Kidney (tissue), 14 donors: ENCODE measurements around the gene ZNF644. TPM values are rescaled to one million over a fixed set of nuclear protein-coding genes. Genes with fewer than 3 reads are reported as not detected.

ENCODE experiments used
- DNase-seq, 5 donors: peaks; one replicate each; pipeline ENCODE4 v3.0.0-alpha.2; 2013 to 2020
- FAIRE-seq: peaks from 2 replicates; lab custom pipeline; 2012; peaks lifted over from hg19 to GRCh38; lab: Jason Lieb, UNC
- H3K27ac ChIP-seq, 2 donors: one replicate each; pipeline ENCODE4 v1.7.0; 2013; ENCODE audit warnings: low read depth in 2 of 2, low read length in 2 of 2, inconsistent platforms in 1 of 2
- H3K27me3 ChIP-seq: one replicate; pipeline ENCODE4 v1.7.1; 2013; ENCODE audit warnings: low read length, inconsistent platforms; ENCODE audit not compliant: control insufficient read depth, insufficient read depth
- H3K36me3 ChIP-seq, 3 donors: one replicate each; pipeline versions ENCODE4 v1.7.0 to v1.7.1; 2013; ENCODE audit warnings: low read length in 3 of 3, control low read depth in 1 of 3, inconsistent platforms in 1 of 3; ENCODE audit not compliant: insufficient read depth in 3 of 3, control insufficient read depth in 2 of 3
- H3K4me1 ChIP-seq, 3 donors: one replicate each; pipeline versions ENCODE4 v1.7.0 to v1.7.1; 2013; ENCODE audit warnings: low read length in 3 of 3, inconsistent platforms in 1 of 3, low read depth in 1 of 3; ENCODE audit not compliant: control insufficient read depth in 2 of 3, insufficient read depth in 2 of 3
- H3K4me3 ChIP-seq, 3 donors: one replicate each; pipeline versions ENCODE4 v1.7.0 to v1.8.1; 2013; ENCODE audit warnings: low read length in 3 of 3, control low read depth in 1 of 3, inconsistent platforms in 1 of 3
- H3K9ac ChIP-seq, 3 donors: one replicate each; pipeline versions ENCODE4 v1.7.0 to v1.7.1; 2013; ENCODE audit warnings: low read length in 3 of 3, control low read depth in 1 of 3, inconsistent platforms in 1 of 3
- H3K9me3 ChIP-seq, 3 donors: one replicate each; pipeline versions ENCODE4 v1.7.0 to v1.7.1; 2013; ENCODE audit warnings: low read length in 3 of 3, control low read depth in 1 of 3, inconsistent platforms in 1 of 3; ENCODE audit not compliant: control insufficient read depth in 2 of 3, insufficient read depth in 1 of 3
- intact Hi-C: fragments of 100-400 bp; cut with DNase I; formaldehyde crosslinking; loops from one replicate; pipeline ENCODE4 v1.11.1; 2022
- polyA plus RNA-seq: library from polyadenylated mRNA; stranded (reverse); fragments of 350-450 nt; fragmentation: Illumina TruSeq; extraction: RNeasy Lipid Tissue Mini Kit (QIAGEN cat#74804); gene quantifications from one replicate; pipeline ENCODE4 v1.2.3, GENCODE V29; 2014; ENCODE audit warnings: low read depth, low replicate concordance; ENCODE audit not compliant: insufficient read depth
- total RNA-seq: library from RNA; stranded (reverse); fragmentation: NEBNext Ultra II Directional; extraction: Animal tissue kit (Norgen Biotek cat#: 25700); gene quantifications from one replicate; pipeline ENCODE4 v1.2.1, GENCODE V29; 2021
- TF ChIP-seq, protein P1 (sequence below): IDR thresholded peaks from 3 replicates; pipeline ENCODE4 v1.5.1; 2012; ENCODE audit warnings: mild to moderate bottlenecking, moderate library complexity, borderline replicate concordance; ENCODE audit not compliant: insufficient read depth; ENCODE audit errors: extremely low read depth
- donor health status: control.
- donor health status: control.
- donor health status: control.
- donor health status: control.
- donor health status: control.
- donor health status: DM: yes; HTN: yes; CAD: no.
- donor health status: Normal renal cell carcinoma (clear cell type).

Gene ZNF644
- total and polyA plus RNA-seq, 2 donors from 2014 or later: 10.5 to 60.4 TPM

DNA sequence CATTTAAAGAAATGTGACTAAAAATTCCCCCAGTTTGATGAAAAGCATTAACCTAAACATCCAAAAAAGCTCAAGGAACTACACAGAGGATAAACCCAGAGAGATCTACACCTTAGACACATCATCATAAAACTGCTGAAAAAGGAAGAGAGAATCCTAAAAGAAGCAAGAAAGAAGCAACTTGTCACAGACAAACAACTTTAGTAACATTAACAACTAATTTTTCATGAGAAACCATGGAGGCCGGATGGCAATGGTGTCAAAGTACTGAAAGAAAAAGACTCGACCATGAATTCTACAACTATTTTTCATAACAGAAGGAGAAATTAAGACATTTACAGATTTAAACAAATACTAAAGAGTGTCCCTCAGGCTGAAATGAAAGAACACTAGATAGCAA lies 17.7 kb downstream of the ZNF644 start:
- H3K27me3 ChIP-seq: no peaks in the 10 kb centered on the region
- TF ChIP-seq, protein P1, sequence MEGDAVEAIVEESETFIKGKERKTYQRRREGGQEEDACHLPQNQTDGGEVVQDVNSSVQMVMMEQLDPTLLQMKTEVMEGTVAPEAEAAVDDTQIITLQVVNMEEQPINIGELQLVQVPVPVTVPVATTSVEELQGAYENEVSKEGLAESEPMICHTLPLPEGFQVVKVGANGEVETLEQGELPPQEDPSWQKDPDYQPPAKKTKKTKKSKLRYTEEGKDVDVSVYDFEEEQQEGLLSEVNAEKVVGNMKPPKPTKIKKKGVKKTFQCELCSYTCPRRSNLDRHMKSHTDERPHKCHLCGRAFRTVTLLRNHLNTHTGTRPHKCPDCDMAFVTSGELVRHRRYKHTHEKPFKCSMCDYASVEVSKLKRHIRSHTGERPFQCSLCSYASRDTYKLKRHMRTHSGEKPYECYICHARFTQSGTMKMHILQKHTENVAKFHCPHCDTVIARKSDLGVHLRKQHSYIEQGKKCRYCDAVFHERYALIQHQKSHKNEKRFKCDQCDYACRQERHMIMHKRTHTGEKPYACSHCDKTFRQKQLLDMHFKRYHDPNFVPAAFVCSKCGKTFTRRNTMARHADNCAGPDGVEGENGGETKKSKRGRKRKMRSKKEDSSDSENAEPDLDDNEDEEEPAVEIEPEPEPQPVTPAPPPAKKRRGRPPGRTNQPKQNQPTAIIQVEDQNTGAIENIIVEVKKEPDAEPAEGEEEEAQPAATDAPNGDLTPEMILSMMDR: no peak
- no peak overlapping the region for H3K9ac ChIP-seq
- H3K36me3 ChIP-seq: no peaks in the 10 kb centered on the region
- H3K9me3 ChIP-seq: no peaks in the 10 kb centered on the region
- intact Hi-C loops: no loop called here
- H3K4me3 ChIP-seq: no peak overlapping the region
- H3K27ac ChIP-seq: no peak overlapping the region
- DNase-seq (no peak), FAIRE-seq (no peak)
- no peaks in the 10 kb centered on the region for H3K4me1 ChIP-seq

DNA sequence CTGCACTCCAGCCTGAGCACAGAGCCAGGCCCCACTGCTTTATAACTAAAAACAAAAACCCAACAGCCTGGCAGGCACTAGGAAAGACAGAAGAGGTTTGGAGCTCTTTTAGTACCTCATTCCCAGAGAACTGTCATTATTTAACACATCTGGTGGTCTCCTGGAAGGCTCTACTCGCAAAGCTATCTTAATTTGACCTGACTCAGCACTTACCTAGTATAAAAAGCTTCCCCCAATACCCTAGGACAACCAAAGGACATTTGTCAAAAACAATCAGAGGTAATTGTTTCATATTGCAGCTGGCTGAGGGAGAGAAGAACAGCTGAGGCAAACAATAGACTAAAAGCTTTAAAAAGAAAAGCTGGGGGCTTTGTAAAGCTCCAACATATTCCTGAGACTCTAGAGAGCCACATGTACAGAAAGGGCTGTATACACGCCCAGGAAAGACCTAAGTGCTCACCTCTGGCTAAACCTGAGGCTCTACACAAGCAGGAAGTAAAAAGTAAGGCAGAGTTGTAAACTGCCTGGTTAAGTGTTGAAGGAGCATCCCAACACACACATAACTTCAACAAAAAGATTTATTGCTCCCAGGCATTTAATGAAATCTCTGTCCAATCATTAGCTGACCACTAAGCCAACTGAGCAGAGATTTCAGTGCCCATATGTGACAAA lies 25.0 kb downstream of the ZNF644 start:
- intact Hi-C loops: no loop called here
- Histone ChIP-seq H3K27ac (no peak overlapping the region), H3K27me3 (no peaks in the 10 kb centered on the region), H3K4me1 (peaks cover 0 to 3% (median 0%) of the 10 kb centered on the region in 3 donors), H3K9me3 (no peaks in the 10 kb centered on the region), H3K4me3 (no peak overlapping the region), H3K9ac (no peak overlapping the region), H3K36me3 (no peaks in the 10 kb centered on the region)
- TF ChIP-seq, protein P1: no peak
- no peak for DNase-seq
- FAIRE-seq: no peak

DNA sequence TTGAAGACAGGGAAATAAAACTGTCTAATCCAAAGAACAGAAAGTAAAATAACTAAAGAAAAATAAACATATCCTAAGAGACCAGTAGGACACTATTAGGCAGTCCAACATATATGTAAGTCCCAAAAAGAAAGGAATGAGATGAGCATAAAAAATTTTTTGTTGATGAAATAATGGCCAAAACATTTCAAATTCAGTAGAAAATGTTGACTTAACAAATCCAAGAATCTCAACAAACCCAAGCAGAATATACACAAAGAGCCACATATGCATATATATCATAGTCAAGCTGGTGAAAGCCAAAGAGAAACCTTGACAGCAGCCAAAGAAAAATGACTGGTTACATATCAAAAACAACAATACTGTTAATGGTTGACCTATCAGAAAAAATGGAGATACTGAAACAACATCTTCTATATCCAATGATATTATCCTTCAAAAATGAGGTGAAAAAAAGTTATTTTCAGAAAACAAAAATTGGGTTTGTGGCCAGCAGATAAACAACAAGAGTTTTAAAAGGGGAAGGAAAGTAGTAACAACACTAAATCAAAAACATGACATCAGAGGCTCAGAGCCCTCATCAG lies 26.4 kb downstream of the ZNF644 start:
- Histone ChIP-seq H3K4me3 (no peak overlapping the region), H3K4me1 (peaks cover 0 to 3% (median 0%) of the 10 kb centered on the region in 3 donors), H3K9me3 (no peaks in the 10 kb centered on the region), H3K9ac (no peak overlapping the region), H3K27me3 (no peaks in the 10 kb centered on the region), H3K27ac (no peak overlapping the region), H3K36me3 (no peaks in the 10 kb centered on the region)
- TF ChIP-seq, protein P1: no peak
- DNase-seq: no peak
- FAIRE-seq: no peak
- intact Hi-C loops: no loop called here
